GM12878 (cell line): ENCODE measurements around the gene CACNA1A. TPM values are rescaled to one million over a fixed set of nuclear protein-coding genes. Genes with fewer than 3 reads are reported as not detected.

Experiments used
- ATAC-seq: fragments of 200-7000 bp; cut with Tn5 transposase; 3 replicates; pipeline ENCODE4 v1.9.1; 2020; ENCODE audit warnings: mild to moderate bottlenecking, moderate library complexity
- BruUV-seq: library from RNA; stranded (reverse); fragments of 400-500 nt; replicated peaks from 2 replicates; lab custom pipeline; 2021; lab: Mats Ljungman, UMichigan
- CTCF ChIA-PET: fragments of 300-600 bp; sonication (Branson Sonifier 250); formaldehyde crosslinking; extraction: SDS; loops from one replicate; lab custom pipeline; 2021; ENCODE audit warnings: inconsistent platforms; lab: Yijun Ruan, JAX
- POLR2A ChIA-PET: fragments of 350-600 bp; formaldehyde crosslinking; extraction: SDS; loops from one replicate; lab custom pipeline; 2021; ENCODE audit warnings: inconsistent platforms; lab: Charles Lee
- RAD21 ChIA-PET: fragments of 300-600 bp; sonication (Branson Sonifier 250); formaldehyde crosslinking; loops from one replicate; lab custom pipeline; 2023; ENCODE audit warnings: antibody characterized with exemption; ENCODE audit not compliant: unreplicated experiment; lab: Charles Lee
- SMC1A ChIA-PET: fragments of 300-600 bp; sonication (Branson Sonifier 250); formaldehyde crosslinking; loops from one replicate; lab custom pipeline; 2023; ENCODE audit not compliant: unreplicated experiment, uncharacterized antibody; lab: Charles Lee
- DNase-seq: peaks from one replicate; pipeline ENCODE4 v3.0.0-alpha.2; 2011; ENCODE audit warnings: low read depth, low spot score
- FAIRE-seq: peaks from 3 replicates; lab custom pipeline; 2011; peaks lifted over from hg19 to GRCh38; lab: Jason Lieb, UNC
- H2AFZ ChIP-seq: 2 replicates; pipeline ENCODE4 v1.6.0; 2011; ENCODE audit warnings: low read depth, low read length, control low read depth; ENCODE audit not compliant: control insufficient read depth
- H3K27ac ChIP-seq: 2 replicates; pipeline ENCODE4 v1.5.1; 2011; ENCODE audit warnings: control low read depth; ENCODE audit not compliant: control insufficient read depth, insufficient read depth
- H3K27me3 ChIP-seq, 2 experiments: replicated peaks in 1 of 2; 2 replicates each; pipeline versions ENCODE4 v1.6.0 to v1.6.1; 2011; ENCODE audit warnings: low read length in 1 of 2; ENCODE audit not compliant: control insufficient read depth in 2 of 2, insufficient read depth in 2 of 2
- H3K36me3 ChIP-seq, 2 experiments: 2 replicates each; pipeline ENCODE4 v1.5.1; 2011; ENCODE audit warnings: low read length in 1 of 2; ENCODE audit not compliant: control insufficient read depth in 2 of 2, insufficient read depth in 2 of 2
- H3K4me1 ChIP-seq: 2 replicates; pipeline ENCODE4 v1.6.1; 2011; ENCODE audit warnings: mild to moderate bottlenecking, low read length, moderate library complexity, mixed read lengths; ENCODE audit not compliant: control insufficient read depth, insufficient read depth
- H3K4me2 ChIP-seq: 2 replicates; pipeline ENCODE4 v1.6.0; 2011; ENCODE audit warnings: control low read depth; ENCODE audit not compliant: control insufficient read depth, insufficient read depth
- H3K4me3 ChIP-seq: fragments of 200-600 bp; sonication (generic); 2 replicates; pipeline ENCODE4 v1.5.1; 2016
- H3K79me2 ChIP-seq: 2 replicates; pipeline ENCODE4 v1.6.0; 2011; ENCODE audit warnings: low read length; ENCODE audit not compliant: control insufficient read depth, insufficient read depth
- H3K9ac ChIP-seq: 2 replicates; pipeline ENCODE4 v1.8.0; 2011; ENCODE audit warnings: low read length, control low read depth, mixed read lengths; ENCODE audit not compliant: control insufficient read depth, insufficient read depth
- H3K9me3 ChIP-seq: replicated peaks from 3 replicates; pipeline ENCODE4 v1.5.1; 2011; ENCODE audit warnings: mild to moderate bottlenecking, low read length; ENCODE audit not compliant: control insufficient read depth, insufficient read depth
- H4K20me1 ChIP-seq: 2 replicates; pipeline ENCODE4 v1.6.0; 2011; ENCODE audit not compliant: control insufficient read depth, insufficient read depth
- ASH2L ChIP-seq: fragments of 300-600, 200-600 bp; sonication (generic); IDR thresholded peaks from 2 replicates; pipeline ENCODE4 v1.6.1; 2017; ENCODE audit warnings: low read depth, mild to moderate bottlenecking, borderline replicate concordance
- ETV6 ChIP-seq, 2 experiments: fragments of 450-650 bp in 1 of 2; IDR thresholded peaks in 1 of 2; conservative IDR thresholded peaks in 1 of 2; 2 replicates each; pipeline ENCODE4 v1.6.1; 2014; ENCODE audit warnings: antibody characterized with exemption in 1 of 2, borderline replicate concordance in 1 of 2, low read depth in 1 of 2, mild to moderate bottlenecking in 1 of 2, moderate library complexity in 1 of 2
- HDAC6 ChIP-seq: fragments of 200-600 bp; sonication (generic); IDR thresholded peaks from one replicate; pipeline ENCODE4 v1.8.0; 2017; ENCODE audit warnings: antibody characterized with exemption; ENCODE audit not compliant: unreplicated experiment
- IKZF2 ChIP-seq, 2 experiments: fragments of 450-650 bp; IDR thresholded peaks; 2 replicates each; pipeline ENCODE4 v1.6.1; 2017; ENCODE audit warnings: mild to moderate bottlenecking in 2 of 2, moderate library complexity in 2 of 2
- JUND ChIP-seq: IDR thresholded peaks from 2 replicates; pipeline ENCODE4 v1.6.1; 2012; ENCODE audit warnings: low read depth, mild to moderate bottlenecking, low read length, improper control_type of control experiment, moderate library complexity
- MEF2B ChIP-seq: fragments of 450-650 bp; IDR thresholded peaks from 2 replicates; pipeline ENCODE4 v1.6.1; 2018; ENCODE audit warnings: mild to moderate bottlenecking, moderate library complexity; ENCODE audit not compliant: partially characterized antibody, poor library complexity, severe bottlenecking
- NFYA ChIP-seq: IDR thresholded peaks from 2 replicates; pipeline ENCODE4 v1.6.1; 2011; ENCODE audit warnings: low read depth, mild to moderate bottlenecking, low read length, improper control_type of control experiment, borderline replicate concordance
- POLR2AphosphoS5 ChIP-seq: IDR thresholded peaks from 2 replicates; pipeline ENCODE4 v1.6.1; 2011; ENCODE audit warnings: mild to moderate bottlenecking, low read length, inconsistent platforms
- SMAD5 ChIP-seq: IDR thresholded peaks from 2 replicates; pipeline ENCODE4 v1.6.1; 2016; ENCODE audit warnings: antibody characterized with exemption, low read depth
- STAT1 ChIP-seq: fragments of 450-650 bp; conservative IDR thresholded peaks from 2 replicates; pipeline ENCODE4 v1.6.1; 2014; ENCODE audit warnings: antibody characterized with exemption, mild to moderate bottlenecking
- TAF1 ChIP-seq: IDR thresholded peaks from 2 replicates; pipeline ENCODE4 v1.6.1; 2011; ENCODE audit warnings: mild to moderate bottlenecking, low read depth, low read length, borderline replicate concordance
- TBL1XR1 ChIP-seq: IDR thresholded peaks from 2 replicates; pipeline ENCODE4 v1.6.1; 2012; ENCODE audit warnings: low read depth, low read length, improper control_type of control experiment
- ZNF217 ChIP-seq: fragments of 450-650 bp; IDR thresholded peaks from 2 replicates; pipeline ENCODE4 v1.6.1; 2017; ENCODE audit warnings: antibody characterized with exemption, mild to moderate bottlenecking
- ZNF622 ChIP-seq: fragments of 450-650 bp; IDR thresholded peaks from 2 replicates; pipeline ENCODE4 v1.6.1; 2017; ENCODE audit warnings: mild to moderate bottlenecking, inconsistent platforms
- WGBS: methylation state at CpG from one replicate; pipeline ENCODE4 v1.1.6; 2016; ENCODE audit warnings: low lambda C conversion rate; ENCODE audit not compliant: insufficient replicate concordance, insufficient coverage; ENCODE audit errors: missing lambda C conversion rate; 5-methylcytosine and 5-hydroxymethylcytosine counted together
- in situ Hi-C: fragments of 300-500 bp; cut with MboI; formaldehyde crosslinking; loops from 9 replicates; pipeline ENCODE4 v1.14.3; 2018; ENCODE audit warnings: mixed read lengths
- intact Hi-C: fragments of 100-400 bp; cut with micrococcal nuclease; formaldehyde crosslinking; loops from one replicate; pipeline ENCODE4 v1.14.2; 2022; ENCODE audit not compliant: unreplicated experiment
- polyA plus RNA-seq, 11 experiments: library from polyadenylated mRNA; depleted of rRNA in 4 of 11; unstranded in 6 of 11; stranded (reverse) in 5 of 11; fragments of >200 nt; fragmentation: Nextera tagmentation in 4 of 11; fragmentation: Illumina TruSeq in 1 of 11; extraction: Ambion mirVana in 4 of 11; extraction: Trizol in 1 of 11; gene quantifications; 1 replicate in 1 of 11; 2 replicates in 10 of 11; pipeline versions ENCODE4 v1.2.1 to v1.2.3, GENCODE V29; 2011 to 2016; ENCODE audit warnings: inconsistent platforms in 2 of 11, missing spikeins in 2 of 11, low read depth in 1 of 11
- total RNA-seq, 4 experiments: library from RNA; depleted of rRNA in 3 of 4; stranded (reverse); fragments of >200 nt in 3 of 4; fragmentation: Illumina TruSeq in 1 of 4; extraction: Trizol in 1 of 4; gene quantifications; 2 replicates each; pipeline versions ENCODE4 v1.2.1 to v1.2.3, GENCODE V29; 2013 to 2021
- TF ChIP-seq, protein P1 (sequence below): IDR thresholded peaks from 2 replicates; pipeline ENCODE4 v1.6.1; 2011; ENCODE audit warnings: low read depth, mild to moderate bottlenecking, low read length, moderate library complexity, borderline replicate concordance; ENCODE audit errors: extremely low read depth
- TF ChIP-seq, protein P2 (sequence below): IDR thresholded peaks from 2 replicates; pipeline ENCODE4 v1.6.1; 2012; ENCODE audit warnings: improper control_type of control experiment, low read depth, low read length; ENCODE audit not compliant: insufficient replicate concordance
- TF ChIP-seq, protein P3 (sequence below): fragments of 150-350 bp; IDR thresholded peaks from 2 replicates; pipeline ENCODE4 v1.6.1; 2016; ENCODE audit warnings: low read depth, low read length

CACNA1A gene
- total and polyA plus RNA-seq, 10 of the 15 experiments (the other 5 are each of a cell fraction or from before 2014, with no cell fraction given): 1.1 to 4.4 (median 2.5) TPM

DNA sequence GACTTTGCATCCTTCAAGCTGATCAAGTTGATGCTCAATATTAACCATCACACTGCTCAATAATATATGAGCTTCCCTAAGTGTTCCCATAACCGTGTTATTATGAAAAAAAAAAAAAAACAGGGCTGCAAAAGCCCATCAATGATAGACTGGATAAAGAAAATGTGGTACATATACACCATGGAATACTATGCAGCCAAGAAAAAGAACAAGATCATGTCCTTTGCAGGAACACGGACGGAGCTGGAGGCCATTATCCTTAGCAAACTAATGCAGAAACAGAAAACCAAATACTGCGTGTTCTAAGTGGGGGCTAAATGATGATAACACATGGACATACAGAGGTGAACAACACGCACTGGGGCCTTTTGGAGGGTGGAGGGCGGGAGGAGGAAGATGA, 58.3 kb downstream of the CACNA1A start:
- in situ Hi-C loops: no loop called here
- ATAC-seq (no peak), FAIRE-seq (no peak), DNase-seq (no peak)
- SMC1A ChIA-PET: interaction anchor here (1.8 kb wide), 1 partner anchor 22 kb away, joined by 4 read pairs; no protein-coding TSS in a partner anchor
- POLR2A ChIA-PET: no interaction called here
- Histone ChIP-seq H3K4me1 (no peaks in the 10 kb centered on the region), H3K9me3 (no peaks in the 10 kb centered on the region; the same call in 2 of the 3 replicates), H3K27me3 (no peaks in the 10 kb centered on the region), H2AFZ (no peak overlapping the region), H4K20me1 (no peaks in the 10 kb centered on the region), H3K79me2 (no peaks in the 10 kb centered on the region), H3K27ac (no peak overlapping the region), H3K36me3 (no peaks in the 10 kb centered on the region), H3K9ac (no peak overlapping the region), H3K4me3 (no peak overlapping the region), H3K4me2 (no peak overlapping the region)
- BruUV-seq: no TSS peak
- WGBS: 16% methylated on average over 6 of the region's 6 CpGs
- CTCF ChIA-PET: no interaction called here
- intact Hi-C loops: no loop called here
- RAD21 ChIA-PET: no interaction called here
- TF ChIP-seq STAT1 (no peak), HDAC6 (no peak), TAF1 (no peak), TBL1XR1 (no peak), IKZF2 (IDR thresholded peaks at IDR 0.05) (no peak), ASH2L (no peak), ZNF217 (no peak), MEF2B (no peak), ETV6 (conservative IDR thresholded peaks at IDR 0.05 in 1 of 2, IDR thresholded peaks at IDR 0.05 in 1 of 2; ENCODE audit: borderline replicate concordance in 1 of 2, low read depth in 1 of 2) (no peak), POLR2AphosphoS5 (no peak), SMAD5 (no peak), JUND (no peak), NFYA (no peak), ZNF622 (no peak)
- TF ChIP-seq, protein P1, sequence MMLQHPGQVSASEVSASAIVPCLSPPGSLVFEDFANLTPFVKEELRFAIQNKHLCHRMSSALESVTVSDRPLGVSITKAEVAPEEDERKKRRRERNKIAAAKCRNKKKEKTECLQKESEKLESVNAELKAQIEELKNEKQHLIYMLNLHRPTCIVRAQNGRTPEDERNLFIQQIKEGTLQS: no peak
- TF ChIP-seq, protein P2, sequence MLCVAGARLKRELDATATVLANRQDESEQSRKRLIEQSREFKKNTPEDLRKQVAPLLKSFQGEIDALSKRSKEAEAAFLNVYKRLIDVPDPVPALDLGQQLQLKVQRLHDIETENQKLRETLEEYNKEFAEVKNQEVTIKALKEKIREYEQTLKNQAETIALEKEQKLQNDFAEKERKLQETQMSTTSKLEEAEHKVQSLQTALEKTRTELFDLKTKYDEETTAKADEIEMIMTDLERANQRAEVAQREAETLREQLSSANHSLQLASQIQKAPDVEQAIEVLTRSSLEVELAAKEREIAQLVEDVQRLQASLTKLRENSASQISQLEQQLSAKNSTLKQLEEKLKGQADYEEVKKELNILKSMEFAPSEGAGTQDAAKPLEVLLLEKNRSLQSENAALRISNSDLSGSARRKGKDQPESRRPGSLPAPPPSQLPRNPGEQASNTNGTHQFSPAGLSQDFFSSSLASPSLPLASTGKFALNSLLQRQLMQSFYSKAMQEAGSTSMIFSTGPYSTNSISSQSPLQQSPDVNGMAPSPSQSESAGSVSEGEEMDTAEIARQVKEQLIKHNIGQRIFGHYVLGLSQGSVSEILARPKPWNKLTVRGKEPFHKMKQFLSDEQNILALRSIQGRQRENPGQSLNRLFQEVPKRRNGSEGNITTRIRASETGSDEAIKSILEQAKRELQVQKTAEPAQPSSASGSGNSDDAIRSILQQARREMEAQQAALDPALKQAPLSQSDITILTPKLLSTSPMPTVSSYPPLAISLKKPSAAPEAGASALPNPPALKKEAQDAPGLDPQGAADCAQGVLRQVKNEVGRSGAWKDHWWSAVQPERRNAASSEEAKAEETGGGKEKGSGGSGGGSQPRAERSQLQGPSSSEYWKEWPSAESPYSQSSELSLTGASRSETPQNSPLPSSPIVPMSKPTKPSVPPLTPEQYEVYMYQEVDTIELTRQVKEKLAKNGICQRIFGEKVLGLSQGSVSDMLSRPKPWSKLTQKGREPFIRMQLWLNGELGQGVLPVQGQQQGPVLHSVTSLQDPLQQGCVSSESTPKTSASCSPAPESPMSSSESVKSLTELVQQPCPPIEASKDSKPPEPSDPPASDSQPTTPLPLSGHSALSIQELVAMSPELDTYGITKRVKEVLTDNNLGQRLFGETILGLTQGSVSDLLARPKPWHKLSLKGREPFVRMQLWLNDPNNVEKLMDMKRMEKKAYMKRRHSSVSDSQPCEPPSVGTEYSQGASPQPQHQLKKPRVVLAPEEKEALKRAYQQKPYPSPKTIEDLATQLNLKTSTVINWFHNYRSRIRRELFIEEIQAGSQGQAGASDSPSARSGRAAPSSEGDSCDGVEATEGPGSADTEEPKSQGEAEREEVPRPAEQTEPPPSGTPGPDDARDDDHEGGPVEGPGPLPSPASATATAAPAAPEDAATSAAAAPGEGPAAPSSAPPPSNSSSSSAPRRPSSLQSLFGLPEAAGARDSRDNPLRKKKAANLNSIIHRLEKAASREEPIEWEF: no peak
- TF ChIP-seq, protein P3, sequence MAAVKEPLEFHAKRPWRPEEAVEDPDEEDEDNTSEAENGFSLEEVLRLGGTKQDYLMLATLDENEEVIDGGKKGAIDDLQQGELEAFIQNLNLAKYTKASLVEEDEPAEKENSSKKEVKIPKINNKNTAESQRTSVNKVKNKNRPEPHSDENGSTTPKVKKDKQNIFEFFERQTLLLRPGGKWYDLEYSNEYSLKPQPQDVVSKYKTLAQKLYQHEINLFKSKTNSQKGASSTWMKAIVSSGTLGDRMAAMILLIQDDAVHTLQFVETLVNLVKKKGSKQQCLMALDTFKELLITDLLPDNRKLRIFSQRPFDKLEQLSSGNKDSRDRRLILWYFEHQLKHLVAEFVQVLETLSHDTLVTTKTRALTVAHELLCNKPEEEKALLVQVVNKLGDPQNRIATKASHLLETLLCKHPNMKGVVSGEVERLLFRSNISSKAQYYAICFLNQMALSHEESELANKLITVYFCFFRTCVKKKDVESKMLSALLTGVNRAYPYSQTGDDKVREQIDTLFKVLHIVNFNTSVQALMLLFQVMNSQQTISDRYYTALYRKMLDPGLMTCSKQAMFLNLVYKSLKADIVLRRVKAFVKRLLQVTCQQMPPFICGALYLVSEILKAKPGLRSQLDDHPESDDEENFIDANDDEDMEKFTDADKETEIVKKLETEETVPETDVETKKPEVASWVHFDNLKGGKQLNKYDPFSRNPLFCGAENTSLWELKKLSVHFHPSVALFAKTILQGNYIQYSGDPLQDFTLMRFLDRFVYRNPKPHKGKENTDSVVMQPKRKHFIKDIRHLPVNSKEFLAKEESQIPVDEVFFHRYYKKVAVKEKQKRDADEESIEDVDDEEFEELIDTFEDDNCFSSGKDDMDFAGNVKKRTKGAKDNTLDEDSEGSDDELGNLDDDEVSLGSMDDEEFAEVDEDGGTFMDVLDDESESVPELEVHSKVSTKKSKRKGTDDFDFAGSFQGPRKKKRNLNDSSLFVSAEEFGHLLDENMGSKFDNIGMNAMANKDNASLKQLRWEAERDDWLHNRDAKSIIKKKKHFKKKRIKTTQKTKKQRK: no peak
